HepG2 (cell line): ENCODE results near the gene GJC1. TPM values are rescaled to one million over a fixed set of nuclear protein-coding genes. Genes with fewer than 3 reads are reported as not detected.

Source experiments
- ASH2L ChIP-seq: fragments of 300-600, 200-600 bp; sonication (generic); IDR thresholded peaks from 2 replicates; pipeline ENCODE4 v1.7.0; 2017; ENCODE audit warnings: low read depth, mild to moderate bottlenecking, moderate library complexity, mixed read lengths, low read length; ENCODE audit not compliant: insufficient read length
- CEBPG ChIP-seq: IDR thresholded peaks from 2 replicates; pipeline ENCODE4 v1.6.1; 2016
- FOXP1 ChIP-seq, 2 experiments: fragments of 450-650 bp in 1 of 2; IDR thresholded peaks; 2 replicates each; pipeline ENCODE4 v1.6.1; 2017 to 2018; ENCODE audit warnings: antibody characterized with exemption in 1 of 2
- HDAC2 ChIP-seq: sonication (generic); formaldehyde crosslinking; IDR thresholded peaks from 2 replicates; pipeline ENCODE4 v1.4.0; 2020; ENCODE audit warnings: missing genetic modification reagents
- MAX ChIP-seq: IDR thresholded peaks from 2 replicates; pipeline ENCODE4 v1.6.1; 2012; ENCODE audit warnings: inconsistent platforms
- MIER2 ChIP-seq: IDR thresholded peaks from 2 replicates; pipeline ENCODE4 v1.6.1; 2016; ENCODE audit warnings: missing biosample characterization, missing genetic modification reagents
- MTA1 ChIP-seq: sonication (generic); formaldehyde crosslinking; IDR thresholded peaks from 2 replicates; pipeline ENCODE4 v1.4.0; 2020; ENCODE audit warnings: missing genetic modification reagents, mild to moderate bottlenecking, borderline replicate concordance
- PCBP1 ChIP-seq: fragments of 200-400 bp; formaldehyde crosslinking; IDR thresholded peaks from 2 replicates; pipeline ENCODE4 v1.6.1; 2017; ENCODE audit warnings: mild to moderate bottlenecking, low read depth, low read length, borderline replicate concordance
- PHF5A ChIP-seq: IDR thresholded peaks from one replicate; pipeline ENCODE4 v1.6.1; 2018; ENCODE audit warnings: low read depth, missing genetic modification reagents; ENCODE audit not compliant: unreplicated experiment
- PITX1 ChIP-seq: sonication (generic); formaldehyde crosslinking; IDR thresholded peaks from 2 replicates; pipeline ENCODE4 v1.5.1; 2020; ENCODE audit warnings: mild to moderate bottlenecking, missing genetic modification reagents
- PRMT3 ChIP-seq: sonication (generic); formaldehyde crosslinking; IDR thresholded peaks from 2 replicates; pipeline ENCODE4 v1.8.1; 2022; ENCODE audit warnings: low read depth, mild to moderate bottlenecking, moderate library complexity, missing genetic modification reagents, borderline replicate concordance
- RBAK ChIP-seq: sonication (generic); formaldehyde crosslinking; IDR thresholded peaks from 2 replicates; pipeline ENCODE4 v1.5.1; 2020; ENCODE audit warnings: mild to moderate bottlenecking, missing genetic modification reagents
- REPIN1 ChIP-seq: sonication (generic); formaldehyde crosslinking; IDR thresholded peaks from 2 replicates; pipeline ENCODE4 v1.8.0; 2022; ENCODE audit warnings: missing genetic modification reagents, low read depth, mild to moderate bottlenecking, borderline replicate concordance
- RNF2 ChIP-seq: fragments of 450-650 bp; conservative IDR thresholded peaks from 2 replicates; pipeline ENCODE4 v1.6.1; 2016; ENCODE audit warnings: low read depth
- SMAD3 ChIP-seq: sonication (generic); formaldehyde crosslinking; IDR thresholded peaks from 2 replicates; pipeline ENCODE4 v1.4.0; 2020; ENCODE audit warnings: missing genetic modification reagents
- THAP7 ChIP-seq: sonication (generic); formaldehyde crosslinking; IDR thresholded peaks from 2 replicates; pipeline ENCODE4 v1.8.1; 2023; ENCODE audit warnings: mild to moderate bottlenecking, missing genetic modification reagents
- XRCC5 ChIP-seq: fragments of 200-400 bp; formaldehyde crosslinking; optimal IDR thresholded peaks from 2 replicates; pipeline ENCODE3; 2017; ENCODE audit warnings: mild to moderate bottlenecking, low read length
- ZBTB2 ChIP-seq: sonication (generic); formaldehyde crosslinking; IDR thresholded peaks from 2 replicates; pipeline ENCODE4 v1.8.0; 2022; ENCODE audit warnings: low read depth, missing genetic modification reagents
- ZEB1 ChIP-seq: IDR thresholded peaks from 2 replicates; pipeline ENCODE4 v1.6.1; 2012; ENCODE audit warnings: mild to moderate bottlenecking, low read depth, inconsistent platforms; ENCODE audit not compliant: insufficient replicate concordance
- ZFP37 ChIP-seq: sonication (generic); formaldehyde crosslinking; IDR thresholded peaks from 2 replicates; pipeline ENCODE4 v1.4.0; 2020; ENCODE audit warnings: missing genetic modification reagents, borderline replicate concordance
- ZMYM4 ChIP-seq: sonication (generic); formaldehyde crosslinking; IDR thresholded peaks from 2 replicates; pipeline ENCODE4 v1.8.1; 2023; ENCODE audit warnings: mild to moderate bottlenecking, missing genetic modification reagents
- ZNF138 ChIP-seq: sonication (generic); formaldehyde crosslinking; IDR thresholded peaks from 2 replicates; pipeline ENCODE4 v1.5.0; 2020; ENCODE audit warnings: mild to moderate bottlenecking, low read depth, missing genetic modification reagents
- ZNF691 ChIP-seq: sonication (generic); formaldehyde crosslinking; IDR thresholded peaks from 2 replicates; pipeline ENCODE4 v1.4.0; 2020; ENCODE audit warnings: missing genetic modification reagents, low read depth, mild to moderate bottlenecking, borderline replicate concordance
- ZNF770 ChIP-seq: sonication (generic); formaldehyde crosslinking; IDR thresholded peaks from 2 replicates; pipeline ENCODE4 v1.5.0; 2020; ENCODE audit warnings: mild to moderate bottlenecking, missing genetic modification reagents
- polyA plus RNA-seq, 8 experiments: library from polyadenylated mRNA; depleted of rRNA in 3 of 8; stranded (reverse) in 7 of 8; unstranded in 1 of 8; fragments of >200 nt; fragmentation: Illumina TruSeq in 4 of 8; extraction: Trizol in 4 of 8; gene quantifications; 2 replicates each; pipeline versions ENCODE4 v1.2.1 to v1.2.3, GENCODE V29; 2011 to 2016; ENCODE audit warnings: low read depth in 4 of 8, missing spikeins in 1 of 8, mixed read lengths in 1 of 8; ENCODE audit not compliant: insufficient read depth in 1 of 8
- total RNA-seq, 5 experiments: library from RNA; depleted of rRNA; stranded (reverse); fragments of >200 nt; fragmentation: Illumina TruSeq; extraction: Trizol; gene quantifications; 2 replicates each; pipeline ENCODE4 v1.2.3, GENCODE V29; 2016; ENCODE audit warnings: low read depth in 1 of 5

Gene GJC1
- total and polyA plus RNA-seq, 2 of the 13 experiments (the other 11 are each of a cell fraction or from before 2014, with no cell fraction given) = 1.7 TPM

GRCh38 chr17:44774271-44775135 is 55.6 kb downstream of the GJC1 start (continued):
- TF ChIP-seq ZNF770 (no peak), XRCC5 (peak; percentile 80), RNF2 (0 out of 2 replicates have a peak, but pooled peaks have one; percentile 15), CEBPG (CRISPR knock-in tag) (peak; percentile 44; the same call in 1 of the 2 replicates), ZMYM4 (0 out of 2 replicates have a peak, but pooled peaks have one; percentile 8), PHF5A (CRISPR knock-in tag) (peak; percentile 47), ZBTB2 (CRISPR knock-in tag) (no peak), ZNF138 (CRISPR knock-in tag) (no peak), ASH2L (no peak), REPIN1 (CRISPR knock-in tag) (peak; percentile 52; the same call in 1 of the 2 replicates), PCBP1 (peak; percentile 91), MAX (no peak; the same call in 1 of the 2 replicates), PRMT3 (CRISPR knock-in tag) (no peak), THAP7 (no peak), SMAD3 (CRISPR knock-in tag) (0 out of 2 replicates have a peak, but pooled peaks have one; percentile 27), HDAC2 (CRISPR knock-in tag) (peak; percentile 19; the same call in 1 of the 2 replicates), MIER2 (CRISPR knock-in tag) (no peak), ZEB1 (no peak), RBAK (peak; percentile 67; the same call in 1 of the 2 replicates), MTA1 (0 out of 2 replicates have a peak, but pooled peaks have one; percentile 38), ZNF691 (CRISPR knock-in tag) (0 out of 2 replicates have a peak, but pooled peaks have one; percentile 37), PITX1 (CRISPR knock-in tag) (0 out of 2 replicates have a peak, but pooled peaks have one; percentile 31), ZFP37 (CRISPR knock-in tag) (no peak), FOXP1 (IDR thresholded peaks at IDR 0.05) (no peak), FOXP1 (CRISPR knock-in tag; IDR thresholded peaks at IDR 0.05) (no peak)
